ENCODE results near the gene BMPR2.
"Not testable (repeated sequence)": the region's sequence is repeated elsewhere in the genome, so short reads cannot be mapped to it uniquely, and the experiment has no call there.

BMPR2 gene

GRCh38 chr2:202418027-202418426 is 41.9 kb downstream of the BMPR2 start:
- peaks cover 6 to 9% of the 10 kb centered on the region in 2 donors for H3K4me1 ChIP-seq (ENCODE audit: control insufficient read depth in 1 of 2, insufficient read depth in 2 of 2, low read length in 2 of 2)

GRCh38 chr2:202418511-202418910 is 42.4 kb downstream of the BMPR2 start:
- H3K27ac ChIP-seq (ENCODE audit: low read depth, low read length), result no peak overlapping the region
- H3K9ac ChIP-seq (ENCODE audit: low read depth in 1 of 2, low read length in 2 of 2), result no peak overlapping the region
- H3K27me3 ChIP-seq (ENCODE audit: control insufficient read depth in 1 of 2, insufficient read depth in 2 of 2, low read length in 2 of 2), result no peaks in the 10 kb centered on the region
- H3K4me3 ChIP-seq (ENCODE audit: low read depth in 1 of 2, low read length in 2 of 2), result no peak overlapping the region
- H3K4me1 ChIP-seq (ENCODE audit: control insufficient read depth in 1 of 2, insufficient read depth in 2 of 2, low read length in 2 of 2), result peaks cover 6 to 9% of the 10 kb centered on the region in 2 donors
- no peaks in the 10 kb centered on the region for H3K36me3 ChIP-seq (ENCODE audit: control insufficient read depth in 1 of 2, insufficient read depth in 2 of 2, low read length in 2 of 2)
- H3K9me3 ChIP-seq (ENCODE audit: control insufficient read depth in 1 of 2, low read length in 2 of 2), result no peaks in the 10 kb centered on the region

More at GRCh38 chr2:202418027-202418426, 41.9 kb downstream of the BMPR2 start:
- H3K36me3 ChIP-seq (ENCODE audit: control insufficient read depth in 1 of 2, insufficient read depth in 2 of 2, low read length in 2 of 2), result no peaks in the 10 kb centered on the region
- H3K4me3 ChIP-seq (ENCODE audit: low read depth in 1 of 2, low read length in 2 of 2), result no peak overlapping the region
- no peaks in the 10 kb centered on the region for H3K9me3 ChIP-seq (ENCODE audit: control insufficient read depth in 1 of 2, low read length in 2 of 2)
- H3K27ac ChIP-seq (ENCODE audit: low read depth, low read length), result no peak overlapping the region
- no peaks in the 10 kb centered on the region for H3K27me3 ChIP-seq (ENCODE audit: control insufficient read depth in 1 of 2, insufficient read depth in 2 of 2, low read length in 2 of 2)
- H3K9ac ChIP-seq (ENCODE audit: low read depth in 1 of 2, low read length in 2 of 2), result no peak overlapping the region

DNA sequence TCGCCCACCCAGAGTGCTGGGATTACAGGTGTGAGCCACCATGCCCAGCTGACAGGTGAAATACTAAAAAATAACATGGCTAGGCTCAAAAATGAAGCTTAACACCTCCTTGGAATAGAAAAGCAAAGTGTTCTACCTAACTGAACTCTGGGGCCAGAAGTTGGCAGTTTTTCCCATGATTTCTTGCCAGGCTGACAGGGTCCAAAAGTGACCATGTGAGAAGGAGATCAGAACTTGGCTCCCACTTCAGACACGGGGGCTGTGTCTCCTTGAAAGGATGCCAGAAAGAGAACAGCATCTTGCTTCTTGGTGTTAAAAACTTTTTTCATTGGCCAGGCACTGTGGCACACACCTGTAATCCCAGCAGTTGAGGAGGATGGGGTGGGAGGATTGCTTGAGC is 47.0 kb downstream of the BMPR2 start:
- Histone ChIP-seq H3K4me3 (ENCODE audit: low read depth in 1 of 2, low read length in 2 of 2) (no peak overlapping the region), H3K4me1 (ENCODE audit: control insufficient read depth in 1 of 2, insufficient read depth in 2 of 2, low read length in 2 of 2) (peaks cover 2 to 6% of the 10 kb centered on the region in 2 donors), H3K27me3 (ENCODE audit: control insufficient read depth in 1 of 2, insufficient read depth in 2 of 2, low read length in 2 of 2) (no peaks in the 10 kb centered on the region), H3K9ac (ENCODE audit: low read depth in 1 of 2, low read length in 2 of 2) (no peak overlapping the region), H3K27ac (ENCODE audit: low read depth, low read length) (no peak overlapping the region), H3K36me3 (ENCODE audit: control insufficient read depth in 1 of 2, insufficient read depth in 2 of 2, low read length in 2 of 2) (no peaks in the 10 kb centered on the region), H3K9me3 (ENCODE audit: control insufficient read depth in 1 of 2, low read length in 2 of 2) (no peaks in the 10 kb centered on the region)

DNA sequence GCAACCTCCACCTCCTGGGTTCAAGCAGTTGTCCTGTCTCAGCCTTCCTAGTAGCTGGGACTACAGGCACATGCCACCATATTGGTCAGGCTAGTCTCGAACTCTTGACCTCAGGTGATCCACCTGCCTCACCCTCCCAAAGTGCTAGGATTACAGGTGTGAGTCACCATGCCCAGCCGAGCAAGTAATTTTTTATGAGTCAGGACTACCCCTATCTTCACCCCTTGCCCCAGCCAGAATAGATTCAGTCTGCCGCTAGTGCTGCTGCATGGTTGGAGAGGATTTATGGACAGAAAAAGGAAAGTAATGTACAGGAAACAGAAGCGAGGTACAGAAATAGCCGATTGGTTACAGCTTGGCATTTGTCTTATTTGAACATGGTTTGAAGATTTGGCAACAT is 48.9 kb downstream of the BMPR2 start:
- Histone ChIP-seq H3K27ac (ENCODE audit: low read depth, low read length) (no peak overlapping the region), H3K9ac (ENCODE audit: low read depth in 1 of 2, low read length in 2 of 2) (no peak overlapping the region), H3K4me3 (ENCODE audit: low read depth in 1 of 2, low read length in 2 of 2) (no peak overlapping the region), H3K4me1 (ENCODE audit: control insufficient read depth in 1 of 2, insufficient read depth in 2 of 2, low read length in 2 of 2) (no peaks in the 10 kb centered on the region), H3K36me3 (ENCODE audit: control insufficient read depth in 1 of 2, insufficient read depth in 2 of 2, low read length in 2 of 2) (no peaks in the 10 kb centered on the region), H3K27me3 (ENCODE audit: control insufficient read depth in 1 of 2, insufficient read depth in 2 of 2, low read length in 2 of 2) (no peaks in the 10 kb centered on the region), H3K9me3 (ENCODE audit: control insufficient read depth in 1 of 2, low read length in 2 of 2) (peaks cover 0 to 2% of the 10 kb centered on the region in 2 donors)

DNA sequence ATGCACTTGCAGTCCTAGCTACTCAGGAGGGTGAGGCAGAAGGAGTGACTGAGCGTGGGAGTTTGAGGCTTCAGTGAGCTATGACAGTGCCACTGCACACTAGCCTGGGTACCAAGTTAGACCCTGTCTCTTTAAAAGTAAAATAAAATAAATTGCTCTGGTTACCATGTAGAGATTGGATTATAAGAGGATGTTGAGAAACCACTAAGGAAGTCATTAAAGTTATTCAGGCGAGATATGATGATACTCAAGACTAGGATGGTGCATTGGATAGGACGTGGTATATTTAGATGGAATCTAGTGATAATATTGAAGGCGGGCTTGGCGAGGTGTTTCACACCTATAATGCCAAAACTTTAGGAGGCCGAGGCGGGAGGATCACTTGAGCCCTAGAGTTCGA is 50.6 kb downstream of the BMPR2 start:
- Histone ChIP-seq H3K4me3 (ENCODE audit: low read depth in 1 of 2, low read length in 2 of 2) (no peak overlapping the region), H3K9me3 (ENCODE audit: control insufficient read depth in 1 of 2, low read length in 2 of 2) (peaks cover 0 to 2% of the 10 kb centered on the region in 2 donors), H3K27ac (ENCODE audit: low read depth, low read length) (no peak overlapping the region), H3K9ac (ENCODE audit: low read depth in 1 of 2, low read length in 2 of 2) (no peak overlapping the region), H3K36me3 (ENCODE audit: control insufficient read depth in 1 of 2, insufficient read depth in 2 of 2, low read length in 2 of 2) (no peaks in the 10 kb centered on the region), H3K27me3 (ENCODE audit: control insufficient read depth in 1 of 2, insufficient read depth in 2 of 2, low read length in 2 of 2) (no peaks in the 10 kb centered on the region), H3K4me1 (ENCODE audit: control insufficient read depth in 1 of 2, insufficient read depth in 2 of 2, low read length in 2 of 2) (no peaks in the 10 kb centered on the region)

- H3K4me1 ChIP-seq (ENCODE audit: control insufficient read depth in 1 of 2, insufficient read depth in 2 of 2, low read length in 2 of 2), result no peaks in the 10 kb centered on the region
- H3K9ac ChIP-seq (ENCODE audit: low read depth in 1 of 2, low read length in 2 of 2), result no peak overlapping the region
- H3K36me3 ChIP-seq (ENCODE audit: control insufficient read depth in 1 of 2, insufficient read depth in 2 of 2, low read length in 2 of 2), result no peaks in the 10 kb centered on the region
- H3K9me3 ChIP-seq (ENCODE audit: control insufficient read depth in 1 of 2, low read length in 2 of 2), result peaks cover 0 to 2% of the 10 kb centered on the region in 2 donors
- no peak overlapping the region for H3K4me3 ChIP-seq (ENCODE audit: low read depth in 1 of 2, low read length in 2 of 2)
- no peaks in the 10 kb centered on the region for H3K27me3 ChIP-seq (ENCODE audit: control insufficient read depth in 1 of 2, insufficient read depth in 2 of 2, low read length in 2 of 2)
- peak overlapping the region; percentile 39 for H3K27ac ChIP-seq (ENCODE audit: low read depth, low read length)
These were observed 53.2 kb downstream of the BMPR2 start for GRCh38 chr2:202429164-202429980.

DNA sequence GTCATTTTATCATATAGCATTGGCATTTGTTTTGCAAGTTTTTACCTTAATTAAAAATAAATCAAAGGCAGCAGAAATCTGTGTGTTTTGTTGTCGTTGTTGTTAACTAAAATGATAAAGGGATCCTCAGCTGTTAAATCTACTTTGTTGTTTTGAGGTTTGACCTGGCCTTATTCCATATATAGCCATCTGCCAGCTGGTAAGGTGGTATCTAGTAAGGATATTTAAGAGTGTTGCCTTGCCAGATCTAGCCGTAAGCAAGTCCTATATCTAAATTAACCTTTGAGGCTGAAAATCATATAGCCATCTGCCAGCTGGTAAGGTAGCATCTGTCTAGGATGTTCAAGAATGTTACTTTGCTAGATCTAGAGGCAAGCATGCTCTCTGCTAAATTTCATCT is 56.6 kb downstream of the BMPR2 start:
- no peak overlapping the region for H3K27ac ChIP-seq (ENCODE audit: low read depth, low read length)
- no peak overlapping the region for H3K9ac ChIP-seq (ENCODE audit: low read depth in 1 of 2, low read length in 2 of 2)
- no peaks in the 10 kb centered on the region for H3K27me3 ChIP-seq (ENCODE audit: control insufficient read depth in 1 of 2, insufficient read depth in 2 of 2, low read length in 2 of 2)
- no peaks in the 10 kb centered on the region for H3K36me3 ChIP-seq (ENCODE audit: control insufficient read depth in 1 of 2, insufficient read depth in 2 of 2, low read length in 2 of 2)
- no peaks in the 10 kb centered on the region for H3K4me1 ChIP-seq (ENCODE audit: control insufficient read depth in 1 of 2, insufficient read depth in 2 of 2, low read length in 2 of 2)
- H3K9me3 ChIP-seq (ENCODE audit: control insufficient read depth in 1 of 2, low read length in 2 of 2), result peaks cover 0 to 2% of the 10 kb centered on the region in 2 donors
- no peak overlapping the region for H3K4me3 ChIP-seq (ENCODE audit: low read depth in 1 of 2, low read length in 2 of 2)

DNA sequence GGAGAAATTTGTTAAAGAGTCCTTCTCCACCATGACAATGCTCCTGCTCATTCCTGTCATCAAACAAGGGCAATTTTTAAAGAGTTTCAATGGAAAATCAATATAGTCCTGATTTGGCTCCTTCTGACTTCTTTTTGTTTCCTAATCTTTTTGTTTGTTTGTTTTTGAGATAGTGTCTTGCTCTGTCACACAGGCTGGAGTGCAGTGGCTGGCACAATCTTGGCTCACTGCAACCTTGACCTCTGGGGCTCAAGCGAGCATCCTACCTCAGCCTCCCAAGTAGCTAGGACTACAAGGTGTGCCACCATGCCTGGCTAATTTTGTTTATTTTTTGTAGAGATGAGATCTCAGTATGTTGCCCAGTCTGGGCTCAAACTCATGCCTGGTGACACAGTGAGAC is 58.3 kb downstream of the BMPR2 start:
- Histone ChIP-seq H3K36me3 (ENCODE audit: control insufficient read depth in 1 of 2, insufficient read depth in 2 of 2, low read length in 2 of 2) (no peaks in the 10 kb centered on the region), H3K9ac (ENCODE audit: low read depth in 1 of 2, low read length in 2 of 2) (no peak overlapping the region), H3K9me3 (ENCODE audit: control insufficient read depth in 1 of 2, low read length in 2 of 2) (peaks cover 0 to 2% of the 10 kb centered on the region in 2 donors), H3K27me3 (ENCODE audit: control insufficient read depth in 1 of 2, insufficient read depth in 2 of 2, low read length in 2 of 2) (no peaks in the 10 kb centered on the region), H3K27ac (ENCODE audit: low read depth, low read length) (no peak overlapping the region), H3K4me3 (ENCODE audit: low read depth in 1 of 2, low read length in 2 of 2) (no peak overlapping the region), H3K4me1 (ENCODE audit: control insufficient read depth in 1 of 2, insufficient read depth in 2 of 2, low read length in 2 of 2) (no peaks in the 10 kb centered on the region)

GRCh38 chr2:202436626-202437025 is 60.5 kb downstream of the BMPR2 start:
- H3K36me3 ChIP-seq (ENCODE audit: control insufficient read depth in 1 of 2, insufficient read depth in 2 of 2, low read length in 2 of 2), result no peaks in the 10 kb centered on the region
- no peaks in the 10 kb centered on the region for H3K9me3 ChIP-seq (ENCODE audit: control insufficient read depth in 1 of 2, low read length in 2 of 2)
- H3K4me1 ChIP-seq (ENCODE audit: control insufficient read depth in 1 of 2, insufficient read depth in 2 of 2, low read length in 2 of 2), result no peaks in the 10 kb centered on the region
- H3K9ac ChIP-seq (ENCODE audit: low read depth in 1 of 2, low read length in 2 of 2), result no peak overlapping the region
- H3K27ac ChIP-seq (ENCODE audit: low read depth, low read length), result no peak overlapping the region
- no peaks in the 10 kb centered on the region for H3K27me3 ChIP-seq (ENCODE audit: control insufficient read depth in 1 of 2, insufficient read depth in 2 of 2, low read length in 2 of 2)
- H3K4me3 ChIP-seq (ENCODE audit: low read depth in 1 of 2, low read length in 2 of 2), result no peak overlapping the region

DNA sequence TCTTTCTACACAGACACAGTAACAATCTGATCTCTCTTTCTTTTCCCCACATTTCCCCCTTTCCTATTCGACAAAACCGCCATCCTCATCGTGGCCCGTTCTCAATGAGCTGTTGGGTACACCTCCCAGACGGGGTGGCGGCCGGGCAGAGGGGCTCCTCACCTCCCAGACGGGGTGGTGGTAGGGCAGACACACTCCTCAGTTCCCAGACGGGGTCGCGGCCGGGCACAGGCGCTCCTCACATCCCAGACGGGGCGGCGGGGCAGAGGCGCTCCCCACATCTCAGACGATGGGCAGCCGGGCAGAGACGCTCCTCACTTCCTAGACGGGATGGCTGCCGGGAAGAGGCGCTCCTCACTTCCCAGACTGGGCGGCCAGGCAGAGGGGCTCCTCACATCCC is 64.0 kb downstream of the BMPR2 start:
- H3K36me3 ChIP-seq (ENCODE audit: control insufficient read depth in 1 of 2, insufficient read depth in 2 of 2, low read length in 2 of 2); H3K9ac ChIP-seq (ENCODE audit: low read depth in 1 of 2, low read length in 2 of 2); H3K27ac ChIP-seq (ENCODE audit: low read depth, low read length); H3K27me3 ChIP-seq (ENCODE audit: control insufficient read depth in 1 of 2, insufficient read depth in 2 of 2, low read length in 2 of 2); H3K9me3 ChIP-seq (ENCODE audit: control insufficient read depth in 1 of 2, low read length in 2 of 2); H3K4me1 ChIP-seq (ENCODE audit: control insufficient read depth in 1 of 2, insufficient read depth in 2 of 2, low read length in 2 of 2); H3K4me3 ChIP-seq (ENCODE audit: low read depth in 1 of 2, low read length in 2 of 2): not testable (repeated sequence)

Measured in duodenal mucosa (tissue), 2 donors.